NCI-H1417 treated with DMSO at 0.1 percent for 48 hours (cell line): ENCODE measurements around the gene RPL9.
"Not testable (repeated sequence)": the region's sequence is repeated elsewhere in the genome, so short reads cannot be mapped to it uniquely, and the experiment has no call there.

Source experiments
- DNase-seq: peaks from one replicate; lab custom pipeline; 2025; lab: John Stamatoyannopoulos, UW

RPL9 gene

DNA sequence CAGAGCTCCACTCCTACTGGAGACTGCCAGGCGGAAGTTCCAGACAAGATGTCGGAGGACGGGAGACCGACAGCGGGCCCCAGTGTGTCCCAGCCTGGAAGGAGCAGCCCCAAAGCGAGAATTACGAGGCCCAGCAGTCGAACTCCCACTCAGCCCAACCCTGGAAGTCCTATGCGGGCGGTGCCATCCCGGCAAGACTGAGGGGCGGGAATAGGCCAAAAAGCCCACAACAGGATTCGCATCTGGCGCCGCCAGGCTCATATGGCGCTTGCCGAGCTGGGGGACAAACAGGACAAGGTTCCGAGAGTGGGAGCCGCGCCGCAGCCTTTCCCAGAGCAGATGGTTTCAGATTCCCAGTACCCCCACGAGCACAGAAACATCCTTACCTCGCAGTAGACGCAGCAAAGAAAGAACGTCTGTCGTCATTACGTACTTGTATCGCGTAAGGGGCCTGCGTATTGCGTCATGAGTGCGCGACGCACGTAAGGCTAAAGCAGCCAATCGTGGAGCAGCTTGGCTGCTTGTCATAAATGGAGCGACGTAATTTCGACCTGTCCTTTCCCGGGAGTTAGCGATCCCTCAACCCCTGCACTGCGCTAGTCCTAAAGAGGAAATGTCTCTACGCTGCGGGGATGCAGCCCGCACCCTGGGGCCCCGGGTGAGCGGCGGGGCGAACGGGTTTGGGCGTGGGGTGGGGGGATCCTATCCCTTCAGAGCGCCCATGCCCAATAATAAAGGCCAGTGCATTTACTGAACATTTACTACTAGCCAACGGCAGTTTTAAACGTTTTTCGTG, at the start of gene RPL9, which contains the start of gene LIAS:
Gene RPL9 (minus strand): TSS at position 418 of the 796 bp plus-strand sequence. CDS start 483 bp downstream, outside the sequence.
Gene LIAS (plus strand): TSS at position 552 of the 796 bp plus-strand sequence. CDS start 62 bp downstream, at position 614.
- peak; percentile 76 for DNase-seq

DNA sequence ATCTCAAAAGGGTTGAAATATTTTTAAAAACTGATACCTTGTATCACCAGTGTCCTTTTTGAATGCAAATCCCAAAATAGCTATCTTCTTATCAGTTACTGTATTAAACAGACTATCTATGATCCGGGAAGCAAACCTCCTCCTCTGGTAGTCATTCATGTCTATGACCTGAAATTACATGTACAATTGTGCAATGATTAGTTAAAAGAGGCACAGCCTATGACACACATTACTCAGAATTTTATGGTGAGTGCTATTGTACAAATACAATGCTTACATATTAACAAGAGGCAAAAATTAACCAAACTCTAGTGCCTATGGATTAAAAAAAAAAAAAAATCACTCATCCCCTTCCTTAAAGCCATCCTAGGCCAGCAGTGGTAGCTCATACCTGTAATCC, 46.9 kb upstream of the RPL9 start:
- DNase-seq, result no peak

DNA sequence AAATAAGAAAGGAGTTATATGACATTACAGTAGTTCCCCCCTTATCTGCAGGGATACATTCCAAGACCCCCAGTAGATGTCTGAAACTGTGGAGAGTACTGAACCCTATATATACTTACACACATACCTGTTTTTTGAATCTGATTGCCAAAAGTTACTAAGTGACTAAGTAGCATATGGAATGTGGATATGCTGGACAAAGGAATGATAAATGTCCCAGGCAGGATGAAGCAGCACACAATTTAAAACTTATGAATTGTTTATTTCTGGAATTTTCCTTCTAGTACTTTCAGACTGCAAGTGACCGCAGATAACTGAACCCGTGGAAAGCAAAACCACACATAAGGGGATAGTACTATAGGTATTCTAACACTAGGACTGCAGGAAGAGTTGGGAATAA, 45.8 kb upstream of the RPL9 start:
- DNase-seq, result no peak

DNA sequence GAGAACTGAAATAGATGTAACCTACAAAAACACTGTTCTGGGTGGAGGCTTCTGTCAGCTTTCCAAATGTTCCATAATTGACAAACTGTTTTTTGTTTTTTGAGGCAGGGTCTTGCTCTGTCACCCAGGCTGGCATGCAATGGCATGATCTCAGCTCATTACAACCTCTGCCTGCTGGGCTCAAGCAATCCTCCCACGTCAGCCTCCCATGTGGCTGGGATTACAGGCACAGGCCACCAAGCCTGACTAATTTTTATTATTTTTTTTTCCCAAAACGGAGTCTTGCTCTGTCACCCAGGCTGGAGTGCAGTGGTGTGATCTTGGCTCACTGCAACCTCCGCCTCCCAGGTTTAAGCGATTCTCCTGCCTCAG, 43.9 kb upstream of the RPL9 start:
- not testable (repeated sequence) for DNase-seq

DNA sequence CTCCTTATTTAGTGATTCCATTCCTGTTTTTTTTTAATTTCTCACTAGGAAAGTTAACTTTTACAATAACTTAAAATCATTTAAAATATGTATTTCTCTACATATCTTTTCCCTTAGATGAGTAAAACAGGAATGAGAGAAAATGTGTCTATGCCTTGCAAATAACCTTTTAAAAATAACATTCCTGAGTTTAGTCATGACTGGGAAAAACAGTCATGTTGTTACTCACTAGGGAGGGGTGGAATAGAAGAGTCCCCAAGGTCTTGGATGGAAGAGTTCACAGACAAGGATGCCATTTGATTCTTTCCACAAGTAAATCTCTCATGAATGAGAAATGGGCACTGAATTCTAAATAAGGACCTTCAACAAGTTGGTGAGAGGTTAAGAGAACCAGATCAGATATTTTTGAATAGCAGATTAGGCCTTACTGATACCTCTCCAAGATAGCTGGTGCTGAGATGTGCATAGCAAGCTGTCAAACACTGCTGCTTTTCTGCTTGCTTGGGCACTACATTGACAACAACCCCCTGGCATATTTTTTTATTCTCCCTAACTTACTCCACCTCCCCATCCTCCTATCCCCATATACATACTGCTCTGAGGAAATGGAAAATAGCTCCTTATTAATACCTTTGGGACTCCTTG, 43.4 kb upstream of the RPL9 start:
- DNase-seq, result no peak

DNA sequence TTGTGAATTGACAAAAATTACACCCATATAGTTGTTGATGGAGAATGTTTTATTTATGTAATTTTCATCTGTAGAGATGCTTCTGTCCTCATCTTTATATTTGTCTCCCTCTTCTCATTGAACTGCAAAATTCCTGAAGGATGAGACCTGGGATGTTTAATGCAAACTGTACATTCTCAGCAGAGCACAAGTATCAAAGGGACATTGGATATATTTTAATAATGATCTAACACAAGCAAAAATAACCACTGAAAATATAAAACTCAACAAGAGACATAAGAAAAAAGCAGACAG, 40.0 kb upstream of the RPL9 start:
- DNase-seq, result no peak

DNA sequence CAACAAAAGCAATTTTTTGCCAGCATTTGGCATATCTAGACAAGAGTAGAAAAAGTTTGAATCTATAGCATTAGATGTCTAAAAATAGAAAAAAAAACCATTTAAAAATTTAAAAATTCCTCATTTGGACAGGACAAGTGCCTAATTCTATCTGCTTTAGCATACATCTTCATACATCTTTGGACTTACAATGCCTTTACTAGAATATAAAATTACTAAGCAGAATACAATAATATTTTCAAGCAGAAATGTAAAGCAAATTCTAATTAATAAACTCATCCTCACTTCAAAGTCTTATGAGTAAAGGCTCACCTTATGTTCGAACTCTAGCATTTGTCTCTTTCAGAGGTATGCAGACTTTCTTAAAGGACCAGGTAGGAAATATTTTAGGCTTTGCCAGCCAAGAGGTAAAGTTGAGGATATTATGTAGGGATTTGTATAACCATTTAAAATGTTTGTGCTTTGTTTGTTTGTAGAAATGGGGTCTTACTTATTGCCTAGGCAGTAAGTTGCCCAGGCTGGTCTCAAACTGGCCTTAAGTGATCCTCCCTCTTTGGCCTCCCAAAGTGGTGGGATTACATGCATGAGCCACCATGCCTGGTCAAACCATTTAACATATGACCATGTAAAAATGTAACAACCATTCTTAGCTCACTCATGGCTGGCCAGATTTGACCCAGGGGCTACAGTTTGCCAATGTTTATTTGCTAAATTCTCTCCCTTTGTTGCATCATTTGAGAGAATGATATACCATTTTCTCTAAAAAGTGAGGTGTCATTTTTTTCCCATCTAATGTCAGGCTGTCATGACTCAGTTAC, 39.4 kb upstream of the RPL9 start:
- no peak for DNase-seq

DNA sequence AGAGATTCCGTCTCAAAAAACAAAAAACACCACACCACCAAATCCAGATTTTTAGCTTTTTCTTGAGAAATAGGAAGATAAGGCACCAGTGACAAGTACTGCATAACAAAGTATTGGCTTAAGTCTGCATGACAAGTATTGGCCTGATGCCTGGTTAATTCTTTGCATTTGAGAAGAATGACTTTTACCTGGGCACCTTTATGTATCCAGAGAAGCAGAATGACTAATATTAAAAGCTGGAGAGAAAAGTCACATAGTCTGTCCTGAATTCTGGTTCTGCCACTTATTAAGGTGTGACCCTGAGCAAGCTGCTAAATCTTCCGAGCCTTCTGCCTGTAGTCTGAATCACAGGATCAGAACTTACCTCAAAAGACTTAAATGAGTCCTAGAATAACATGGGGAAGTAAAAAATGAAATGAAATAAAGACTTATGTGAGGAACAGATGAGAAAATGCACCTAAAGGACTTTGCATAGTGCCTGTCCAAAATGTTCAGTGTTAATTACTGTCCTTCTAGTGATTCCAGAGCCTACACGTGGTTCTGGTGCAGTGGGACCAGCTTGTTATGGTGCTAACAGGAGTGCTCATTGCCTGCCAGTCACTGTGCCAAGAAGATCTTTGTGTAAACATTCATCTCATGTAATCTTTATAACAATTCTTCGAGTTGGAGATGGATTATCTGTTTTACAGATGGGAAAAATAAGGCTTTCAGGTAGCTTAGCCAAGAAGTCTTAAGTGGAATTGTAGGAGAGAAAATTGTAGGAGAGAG, 36.9 kb upstream of the RPL9 start:
- no peak for DNase-seq

DNA sequence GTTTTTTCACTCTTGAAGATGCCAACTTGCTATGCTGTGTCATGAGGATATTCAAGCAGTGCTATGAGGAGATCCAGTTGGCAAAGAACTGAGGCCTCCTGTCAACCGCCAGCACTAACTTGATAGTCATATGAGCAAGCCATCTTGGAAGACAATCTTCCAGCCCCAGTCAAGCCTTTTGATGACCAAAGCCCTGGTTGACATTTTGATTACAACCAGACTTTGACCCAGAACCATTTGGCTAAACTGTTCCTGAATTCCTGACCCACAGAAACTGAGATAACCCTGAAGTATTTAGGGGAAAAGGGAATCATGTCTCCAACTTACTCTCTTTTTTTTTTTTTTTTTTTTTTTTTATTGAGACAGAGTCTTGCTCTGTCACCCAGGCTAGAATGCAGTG, 35.6 kb upstream of the RPL9 start:
- DNase-seq, result no peak

DNA sequence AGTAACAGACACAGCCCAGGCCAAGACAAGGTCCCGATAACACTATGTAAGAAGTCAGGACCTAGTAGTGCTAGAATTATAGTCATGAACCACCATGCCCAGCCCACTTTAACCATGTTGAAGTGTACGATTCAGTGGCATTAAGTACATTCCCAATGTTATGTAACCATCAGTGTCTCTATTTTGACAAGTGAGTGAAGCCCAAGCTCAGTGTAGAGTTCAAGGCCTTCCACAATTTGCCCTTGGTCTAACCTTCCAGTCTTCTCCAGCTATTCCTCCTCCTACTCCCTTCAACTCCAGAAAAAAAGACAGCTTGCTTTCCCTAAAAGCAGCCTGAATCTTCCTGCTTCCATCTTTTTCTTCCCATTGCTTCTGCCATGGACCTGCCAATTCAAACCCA, 31.6 kb upstream of the RPL9 start:
- DNase-seq, result no peak

DNA sequence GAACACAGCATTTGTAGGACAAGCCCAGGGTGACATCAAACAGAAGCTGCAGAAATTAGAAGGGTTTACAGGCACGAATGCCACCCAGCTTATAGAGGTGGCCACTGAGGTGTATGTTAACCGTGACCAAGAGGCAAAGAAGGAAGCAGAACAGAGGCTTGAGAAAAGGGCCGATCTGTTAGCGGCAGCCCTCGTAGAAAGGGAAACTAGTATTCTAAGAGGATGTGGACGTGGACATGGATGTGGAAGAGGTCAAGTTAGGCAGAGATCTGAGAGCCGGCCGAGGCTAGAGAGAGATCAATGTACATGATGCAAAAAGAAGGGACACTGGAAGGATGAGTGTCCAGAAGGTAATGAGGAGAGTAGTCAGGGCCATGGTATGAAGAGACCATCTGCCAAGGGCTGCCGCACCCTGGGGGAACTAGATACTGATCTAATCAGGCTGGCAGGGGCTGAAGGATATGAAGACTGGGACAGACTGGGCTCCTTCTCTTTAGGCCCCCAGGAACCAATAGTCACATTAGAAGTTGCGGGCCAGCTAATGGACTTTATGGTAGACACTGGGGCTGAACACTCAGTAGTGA, 27.6 kb upstream of the RPL9 start:
- DNase-seq, result no peak

DNA sequence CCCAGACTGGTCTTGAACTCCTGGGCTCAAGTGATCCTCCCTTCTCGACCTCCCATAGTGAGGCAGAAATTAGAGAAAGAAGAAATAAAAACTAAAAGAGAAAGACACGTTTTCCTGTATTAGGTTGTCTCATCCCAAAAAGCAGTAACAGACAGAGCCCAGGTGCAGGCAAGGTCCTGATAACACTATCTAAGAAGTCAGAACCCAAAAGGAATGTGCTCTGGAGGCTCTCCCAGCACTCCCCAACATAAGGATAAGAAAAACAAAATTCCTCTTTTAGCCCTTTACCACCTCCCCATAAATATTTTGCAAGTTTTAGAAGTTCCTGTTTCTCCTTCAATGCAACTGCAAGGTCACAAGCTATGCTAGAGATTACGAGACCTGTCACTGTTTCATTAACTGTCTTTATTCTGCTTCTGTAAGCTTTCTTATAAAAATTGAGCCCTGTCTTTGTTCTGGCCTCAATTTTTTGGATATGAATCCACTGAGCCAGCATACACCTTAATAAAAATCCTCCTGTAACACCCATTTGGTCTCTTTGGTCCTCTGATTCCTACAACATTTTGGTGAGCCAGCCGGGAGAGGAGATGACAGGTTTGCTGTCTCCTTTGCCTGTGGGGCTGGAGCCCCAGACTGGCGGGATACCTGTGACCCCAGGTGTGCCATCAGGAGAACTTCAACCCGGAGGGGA, 26.0 kb upstream of the RPL9 start:
- DNase-seq, result no peak

DNA sequence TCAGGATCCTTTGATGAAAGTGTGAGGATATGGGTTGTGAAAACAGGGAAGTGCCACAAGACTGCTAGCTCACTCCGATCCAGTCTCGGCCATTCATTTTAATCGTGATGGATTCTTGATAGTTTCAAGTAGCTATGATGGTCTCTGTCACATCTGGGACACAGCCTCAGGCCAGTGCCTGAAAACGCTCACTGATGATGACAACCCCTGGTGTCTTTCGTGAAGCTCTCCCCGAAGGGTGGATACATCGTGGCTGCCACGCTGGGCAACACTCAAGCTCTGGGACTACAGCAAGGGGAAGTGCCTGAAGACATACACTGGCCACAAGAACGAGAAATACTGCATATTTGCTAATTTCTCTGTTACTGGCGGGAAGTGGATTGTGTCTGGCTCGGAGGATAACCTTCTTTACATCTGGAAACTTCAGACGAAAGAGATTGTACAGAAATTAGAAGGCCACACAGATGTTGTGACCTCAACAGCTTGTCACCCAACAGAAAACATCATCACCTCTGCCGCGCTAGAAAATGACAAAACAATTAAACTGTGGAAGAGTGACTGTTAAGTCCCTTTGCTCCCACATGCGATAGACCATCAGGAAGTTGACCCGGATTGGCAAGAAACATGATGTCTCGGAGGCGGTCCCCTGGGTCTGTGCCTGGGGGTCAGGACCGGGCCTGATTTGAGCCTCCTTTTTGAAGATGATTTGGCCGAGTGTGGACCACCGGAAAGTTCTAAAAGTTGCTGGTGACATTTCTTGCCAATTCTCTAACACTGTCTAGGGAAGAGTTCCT, 22.4 kb upstream of the RPL9 start:
- no peak for DNase-seq

DNA sequence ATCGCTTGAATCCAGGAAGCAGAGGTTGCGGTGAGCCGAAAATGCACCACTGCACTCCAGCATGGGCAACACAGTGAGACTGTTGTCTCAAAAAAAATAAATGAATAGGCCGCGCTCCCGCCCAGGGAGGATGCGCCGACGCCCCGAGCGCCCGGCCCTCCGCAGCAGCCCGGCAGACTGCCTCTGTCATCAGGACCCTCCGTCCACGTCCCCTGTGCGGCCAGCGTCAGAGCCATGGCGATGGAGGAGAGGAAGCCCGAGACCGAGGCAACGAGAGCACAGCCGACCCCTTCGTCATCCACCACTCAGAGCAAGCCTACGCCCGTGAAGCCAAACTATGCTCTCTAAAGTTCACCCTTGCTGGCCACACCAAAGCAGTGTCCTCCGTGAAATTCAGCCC, 21.5 kb upstream of the RPL9 start:
- no peak for DNase-seq

DNA sequence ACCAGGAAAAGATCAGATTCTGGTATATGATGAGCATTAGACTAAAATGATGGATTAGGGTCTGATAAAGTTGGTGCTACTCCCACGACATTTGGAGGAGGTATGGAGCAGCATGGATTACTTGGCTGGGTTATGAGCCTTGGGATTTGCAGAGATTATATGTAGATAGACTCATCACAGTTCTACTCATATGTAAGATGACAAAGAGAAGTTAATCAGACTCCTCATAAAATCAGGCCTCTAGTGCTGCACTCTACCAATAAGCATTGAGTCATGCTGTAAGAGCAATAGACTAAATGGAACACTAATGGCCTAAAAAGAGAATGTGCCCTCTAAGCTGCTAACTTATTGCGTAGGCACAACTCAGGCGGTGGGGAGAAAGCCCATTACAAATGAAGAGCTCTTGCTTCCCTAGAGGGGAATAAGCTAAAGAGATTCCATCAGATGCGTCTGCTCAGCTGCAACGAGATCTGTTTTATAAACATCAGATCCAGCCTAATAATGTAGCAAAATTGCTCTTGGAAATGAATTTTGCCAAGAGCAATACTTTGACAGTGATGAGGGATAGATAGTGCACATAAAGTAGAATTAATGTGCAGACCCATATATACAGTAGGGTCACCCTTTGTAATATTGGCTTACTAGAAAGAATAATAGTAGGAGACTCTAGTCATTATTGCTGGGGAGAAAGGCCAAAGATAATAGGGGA, 17.6 kb upstream of the RPL9 start:
- DNase-seq, result no peak

DNA sequence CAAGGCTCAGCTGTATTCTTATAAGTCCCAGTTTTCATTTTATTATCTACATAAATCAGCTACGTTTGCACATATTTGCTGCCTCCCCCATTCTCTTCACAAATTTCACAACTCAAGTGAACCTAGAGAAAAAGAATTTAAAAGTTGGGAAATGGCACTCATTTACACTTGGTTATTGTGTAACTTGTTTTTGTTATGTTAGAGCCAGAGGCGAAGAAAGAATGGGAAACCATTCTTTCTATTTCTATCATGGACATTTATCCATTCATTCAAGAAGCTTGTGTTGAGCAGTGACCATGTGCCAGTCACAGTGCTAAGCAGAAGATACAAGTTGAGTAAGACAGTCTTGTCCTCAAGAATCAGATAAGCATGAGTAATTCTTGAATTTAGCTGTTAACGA, 13.7 kb upstream of the RPL9 start:
- no peak for DNase-seq

DNA sequence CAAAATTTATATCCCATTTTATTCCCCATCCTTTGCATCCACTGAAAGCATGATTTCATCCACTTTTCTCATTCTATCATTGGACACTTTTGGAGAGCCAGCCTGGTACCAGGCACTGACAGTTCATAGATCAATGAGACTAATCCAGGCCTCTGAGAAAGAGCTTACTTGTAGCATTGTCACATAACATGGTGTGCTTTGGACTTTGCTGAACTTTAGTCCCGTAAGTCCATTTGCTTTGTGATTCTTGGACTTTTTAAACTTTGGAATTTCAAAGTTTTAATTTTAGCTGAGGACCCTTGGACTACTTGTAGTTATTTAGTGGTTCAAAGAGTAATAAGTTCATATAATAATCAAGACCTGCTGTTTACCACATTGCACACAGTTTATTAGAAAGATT, 11.7 kb upstream of the RPL9 start:
- no peak for DNase-seq

DNA sequence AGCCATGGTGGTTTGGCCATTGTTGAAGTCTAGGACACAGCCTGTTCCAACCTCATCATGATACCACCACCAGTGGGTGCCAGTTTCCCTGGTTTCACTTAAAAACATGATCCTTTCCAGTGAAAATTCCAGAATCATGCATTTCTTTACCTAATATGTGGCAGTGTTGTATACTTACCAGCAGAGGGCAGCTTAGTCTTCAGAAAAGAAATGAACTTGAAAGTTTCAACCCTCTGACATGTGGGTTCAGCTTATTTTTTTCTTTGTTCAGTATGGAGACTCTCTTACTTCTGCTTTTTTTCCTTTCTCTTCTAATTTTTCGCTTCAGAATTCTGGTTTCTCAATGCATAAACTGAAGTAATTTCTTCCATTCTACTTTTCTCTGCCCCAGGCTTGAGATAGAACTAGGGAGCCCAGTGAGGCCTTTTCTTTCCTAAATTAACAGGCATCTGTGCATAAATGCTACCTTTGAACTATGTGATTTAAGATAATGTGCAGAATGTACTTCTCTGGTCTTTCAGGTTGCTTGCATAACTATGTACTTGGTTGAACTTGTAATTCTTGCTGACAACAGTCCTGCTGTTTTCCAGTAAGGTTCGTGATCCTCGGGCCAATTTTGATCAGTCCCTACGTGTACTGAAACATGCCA, 10.8 kb upstream of the RPL9 start:
- no peak for DNase-seq

DNA sequence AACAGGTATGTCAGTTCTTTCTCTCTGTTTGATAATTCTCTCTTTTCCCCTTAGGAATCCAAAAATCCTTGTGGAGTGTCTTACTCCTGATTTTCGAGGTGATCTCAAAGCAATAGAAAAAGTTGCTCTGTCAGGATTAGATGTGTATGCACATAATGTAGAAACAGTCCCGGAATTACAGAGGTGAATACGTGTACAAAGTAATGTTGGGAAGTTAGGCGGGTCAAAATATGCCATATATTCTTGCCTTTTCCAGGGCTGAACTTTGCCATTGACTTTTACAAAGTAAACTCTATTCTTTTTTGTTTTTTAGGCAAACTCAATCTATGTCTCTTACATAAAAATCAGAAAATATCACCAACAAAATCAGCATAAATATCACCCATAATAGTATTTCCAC, 8.7 kb upstream of the RPL9 start:
- DNase-seq, result no peak
